HUDEP-2 (cell line): Measurements from ENCODE around the gene NLRP5.
"Not testable (repeated sequence)": the region's sequence is repeated elsewhere in the genome, so short reads cannot be mapped to it uniquely, and the experiment has no call there.

ENCODE experiments used
- DNase-seq, 76 experiments: peaks; one replicate each; lab custom pipeline; 2025; ENCODE audit not compliant: unreplicated experiment in 76 of 76; lab: John Stamatoyannopoulos, UW

Gene NLRP5

GRCh38 chr19:56097306-56097705, 110.7 kb downstream of the NLRP5 start:
- DNase-seq: no peak

GRCh38 chr19:56097776-56098175, 111.2 kb downstream of the NLRP5 start:
- DNase-seq: no peak

GRCh38 chr19:56098237-56098636, 111.7 kb downstream of the NLRP5 start:
- not testable (repeated sequence) for DNase-seq

- DNase-seq: no peak
Observed at GRCh38 chr19:56098731-56099568, 112.4 kb downstream of the NLRP5 start.

- no peak for DNase-seq
Observed at GRCh38 chr19:56099638-56100539, 113.3 kb downstream of the NLRP5 start.

GRCh38 chr19:56101095-56101494, 114.5 kb downstream of the NLRP5 start:
- DNase-seq: no peak

- no peak for DNase-seq
Observed at GRCh38 chr19:56101746-56102535, 115.4 kb downstream of the NLRP5 start.

- DNase-seq: no peak
Observed at GRCh38 chr19:56103027-56103614, 116.5 kb downstream of the NLRP5 start.

- no peak for DNase-seq
Observed at GRCh38 chr19:56104423-56104822, 117.8 kb downstream of the NLRP5 start.

GRCh38 chr19:56105090-56105701, 118.6 kb downstream of the NLRP5 start:
- DNase-seq: peak in 59 of 76 experiments; percentile 14 to 75 (median 50)

GRCh38 chr19:56105831-56106396, 119.3 kb downstream of the NLRP5 start:
- DNase-seq: not testable (repeated sequence)

- no peak for DNase-seq
Observed at GRCh38 chr19:56106397-56106849, 119.8 kb downstream of the NLRP5 start.

GRCh38 chr19:56106993-56107392, 120.4 kb downstream of the NLRP5 start:
- no peak for DNase-seq

- DNase-seq: no peak
Observed at GRCh38 chr19:56107626-56108351, 121.2 kb downstream of the NLRP5 start.

GRCh38 chr19:56108447-56109195, 122.0 kb downstream of the NLRP5 start:
- DNase-seq: no peak

- DNase-seq: peak in 4 of 76 experiments; percentile 13 to 27 (median 16)
Observed at GRCh38 chr19:56109226-56109625, 122.7 kb downstream of the NLRP5 start.

GRCh38 chr19:56110515-56111448, 124.2 kb downstream of the NLRP5 start:
- DNase-seq: no peak
